GM12878 (cell line): ENCODE measurements around the gene COMMD1. TPM values are rescaled to one million over a fixed set of nuclear protein-coding genes. Genes with fewer than 3 reads are reported as not detected.

Experiments used
- ATF7 ChIP-seq: fragments of 450-650 bp; IDR thresholded peaks from 2 replicates; pipeline ENCODE4 v1.6.1; 2016; ENCODE audit warnings: low read depth, mild to moderate bottlenecking
- BHLHE40 ChIP-seq, 2 experiments: fragments of 450-650 bp in 1 of 2; IDR thresholded peaks; 2 replicates each; pipeline ENCODE4 v1.6.1; 2011 to 2017; ENCODE audit warnings: low read depth in 2 of 2, borderline replicate concordance in 1 of 2, improper control_type of control experiment in 1 of 2, low read length in 1 of 2, mild to moderate bottlenecking in 1 of 2
- BRCA1 ChIP-seq: IDR thresholded peaks from 2 replicates; pipeline ENCODE4 v1.6.1; 2011; ENCODE audit warnings: low read depth, low read length, improper control_type of control experiment
- CREM ChIP-seq: IDR thresholded peaks from 2 replicates; pipeline ENCODE4 v1.6.1; 2014; ENCODE audit warnings: antibody characterized with exemption, low read depth
- ESRRA ChIP-seq: IDR thresholded peaks from 2 replicates; pipeline ENCODE4 v1.6.1; 2012; ENCODE audit warnings: mild to moderate bottlenecking, low read length, improper control_type of control experiment
- FOS ChIP-seq: IDR thresholded peaks from 3 replicates; pipeline ENCODE4 v1.6.1; 2011; ENCODE audit warnings: borderline replicate concordance; ENCODE audit not compliant: insufficient read length; ENCODE audit errors: extremely low read depth
- HDAC6 ChIP-seq: fragments of 200-600 bp; sonication (generic); IDR thresholded peaks from one replicate; pipeline ENCODE4 v1.8.0; 2017; ENCODE audit warnings: antibody characterized with exemption; ENCODE audit not compliant: unreplicated experiment
- MTA2 ChIP-seq: fragments of 450-650 bp; IDR thresholded peaks from 2 replicates; pipeline ENCODE4 v1.6.1; 2016; ENCODE audit warnings: low read depth, mild to moderate bottlenecking, moderate library complexity
- MTA3 ChIP-seq: IDR thresholded peaks from 2 replicates; pipeline ENCODE4 v1.6.1; 2012; ENCODE audit warnings: low read length, inconsistent platforms, borderline replicate concordance
- MXI1 ChIP-seq: fragments of 150-350 bp; IDR thresholded peaks from 2 replicates; pipeline ENCODE4 v1.6.1; 2011; ENCODE audit warnings: low read depth, mild to moderate bottlenecking, inconsistent platforms, low read length, improper control_type of control experiment
- MYB ChIP-seq: fragments of 150-350 bp; IDR thresholded peaks from 2 replicates; pipeline ENCODE4 v1.6.1; 2014; ENCODE audit warnings: mild to moderate bottlenecking, low read depth, low read length, borderline replicate concordance
- NFXL1 ChIP-seq: fragments of 450-650 bp; IDR thresholded peaks from 2 replicates; pipeline ENCODE4 v1.6.1; 2017; ENCODE audit warnings: antibody characterized with exemption, mild to moderate bottlenecking, borderline replicate concordance
- NR2F1 ChIP-seq: fragments of 450-650 bp; conservative IDR thresholded peaks from 2 replicates; pipeline ENCODE4 v1.6.1; 2017; ENCODE audit warnings: mild to moderate bottlenecking
- NRF1 ChIP-seq: conservative IDR thresholded peaks from 2 replicates; pipeline ENCODE4 v1.6.1; 2011; ENCODE audit warnings: mild to moderate bottlenecking, low read depth, low read length, improper control_type of control experiment
- PAX5 ChIP-seq: IDR thresholded peaks from 2 replicates; pipeline ENCODE4 v1.6.1; 2011; ENCODE audit warnings: low read depth, low read length, borderline replicate concordance
- POU2F2 ChIP-seq: IDR thresholded peaks from 3 replicates; pipeline ENCODE4 v1.6.1; 2011; ENCODE audit warnings: low read depth, mild to moderate bottlenecking, low read length, borderline replicate concordance
- RAD21 ChIP-seq: IDR thresholded peaks from 2 replicates; pipeline ENCODE4 v1.6.1; 2011; ENCODE audit warnings: mild to moderate bottlenecking, low read depth, low read length, moderate library complexity; ENCODE audit not compliant: insufficient read depth
- RBBP5 ChIP-seq: fragments of 200-600 bp; sonication (generic); conservative IDR thresholded peaks from 2 replicates; pipeline ENCODE4 v1.6.1; 2016
- SMAD1 ChIP-seq: fragments of 450-650 bp; IDR thresholded peaks from 2 replicates; pipeline ENCODE4 v1.6.1; 2018; ENCODE audit warnings: mild to moderate bottlenecking, low read depth; ENCODE audit not compliant: partially characterized antibody
- SPI1 ChIP-seq: IDR thresholded peaks from 2 replicates; pipeline ENCODE4 v1.6.1; 2011; ENCODE audit warnings: low read depth, mild to moderate bottlenecking, low read length, moderate library complexity, borderline replicate concordance; ENCODE audit not compliant: insufficient read depth
- SUZ12 ChIP-seq: fragments of 200-600 bp; sonication (generic); IDR thresholded peaks from one replicate; pipeline ENCODE4 v1.6.1; 2018; ENCODE audit warnings: antibody characterized with exemption, mild to moderate bottlenecking; ENCODE audit not compliant: unreplicated experiment
- TCF12 ChIP-seq: IDR thresholded peaks from 2 replicates; pipeline ENCODE4 v1.6.1; 2011; ENCODE audit warnings: low read depth, mild to moderate bottlenecking, low read length
- WRNIP1 ChIP-seq: IDR thresholded peaks from 2 replicates; pipeline ENCODE4 v1.6.1; 2011; ENCODE audit warnings: low read depth, low read length, improper control_type of control experiment, borderline replicate concordance
- ZBED1 ChIP-seq: IDR thresholded peaks from 2 replicates; pipeline ENCODE4 v1.6.1; 2016; ENCODE audit warnings: borderline replicate concordance
- ZNF217 ChIP-seq: fragments of 450-650 bp; IDR thresholded peaks from 2 replicates; pipeline ENCODE4 v1.6.1; 2017; ENCODE audit warnings: antibody characterized with exemption, mild to moderate bottlenecking
- ZNF24 ChIP-seq: fragments of 450-650 bp; IDR thresholded peaks from 2 replicates; pipeline ENCODE4 v1.6.1; 2017; ENCODE audit warnings: antibody characterized with exemption, mild to moderate bottlenecking
- polyA plus RNA-seq, 11 experiments: library from polyadenylated mRNA; depleted of rRNA in 4 of 11; unstranded in 6 of 11; stranded (reverse) in 5 of 11; fragments of >200 nt; fragmentation: Nextera tagmentation in 4 of 11; fragmentation: Illumina TruSeq in 1 of 11; extraction: Ambion mirVana in 4 of 11; extraction: Trizol in 1 of 11; gene quantifications; 1 replicate in 1 of 11; 2 replicates in 10 of 11; pipeline versions ENCODE4 v1.2.1 to v1.2.3, GENCODE V29; 2011 to 2016; ENCODE audit warnings: inconsistent platforms in 2 of 11, missing spikeins in 2 of 11, low read depth in 1 of 11
- total RNA-seq, 4 experiments: library from RNA; depleted of rRNA in 3 of 4; stranded (reverse); fragments of >200 nt in 3 of 4; fragmentation: Illumina TruSeq in 1 of 4; extraction: Trizol in 1 of 4; gene quantifications; 2 replicates each; pipeline versions ENCODE4 v1.2.1 to v1.2.3, GENCODE V29; 2013 to 2021
- TF ChIP-seq, protein P1 (sequence below): fragments of 450-650 bp; IDR thresholded peaks from 2 replicates; pipeline ENCODE4 v1.6.1; 2017; ENCODE audit warnings: antibody characterized with exemption, mild to moderate bottlenecking, moderate library complexity
- TF ChIP-seq, protein P2 (sequence below): fragments of 450-650 bp; IDR thresholded peaks from 2 replicates; pipeline ENCODE4 v1.6.1; 2016; ENCODE audit warnings: mild to moderate bottlenecking

Gene COMMD1
- total and polyA plus RNA-seq, 10 of the 15 experiments (the other 5 are each of a cell fraction or from before 2014, with no cell fraction given) = 39.7 to 210 (median 53.7) TPM

DNA sequence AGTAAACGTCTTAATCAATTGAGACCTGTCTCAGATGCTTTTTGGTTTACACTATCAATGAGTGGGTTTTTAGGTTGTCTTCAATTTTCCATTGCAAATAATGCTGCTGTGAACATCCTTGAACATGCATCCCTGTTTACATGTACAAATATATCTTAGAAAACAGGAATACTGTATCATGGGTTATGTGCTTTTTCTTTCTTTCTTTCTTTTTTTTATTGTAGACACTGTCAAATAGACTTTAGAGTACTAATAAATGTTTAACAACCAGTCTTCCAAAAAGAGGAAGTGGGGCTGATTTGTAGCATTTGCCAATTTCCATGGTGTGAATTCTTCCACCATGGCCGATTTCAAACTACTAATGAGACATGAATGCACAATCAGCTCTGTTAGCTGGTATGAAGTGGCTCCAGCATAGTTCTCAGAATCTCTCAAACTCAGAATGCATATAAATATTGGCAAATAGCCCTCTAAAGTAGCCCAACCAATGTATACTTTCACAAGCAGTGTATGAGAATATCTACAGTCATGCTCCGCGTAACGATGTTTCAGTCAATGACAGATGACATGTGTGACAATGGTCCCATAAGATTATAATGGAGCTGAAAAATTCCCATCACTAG, 240.1 kb downstream of the COMMD1 start (continued):
- TF ChIP-seq, protein P1, sequence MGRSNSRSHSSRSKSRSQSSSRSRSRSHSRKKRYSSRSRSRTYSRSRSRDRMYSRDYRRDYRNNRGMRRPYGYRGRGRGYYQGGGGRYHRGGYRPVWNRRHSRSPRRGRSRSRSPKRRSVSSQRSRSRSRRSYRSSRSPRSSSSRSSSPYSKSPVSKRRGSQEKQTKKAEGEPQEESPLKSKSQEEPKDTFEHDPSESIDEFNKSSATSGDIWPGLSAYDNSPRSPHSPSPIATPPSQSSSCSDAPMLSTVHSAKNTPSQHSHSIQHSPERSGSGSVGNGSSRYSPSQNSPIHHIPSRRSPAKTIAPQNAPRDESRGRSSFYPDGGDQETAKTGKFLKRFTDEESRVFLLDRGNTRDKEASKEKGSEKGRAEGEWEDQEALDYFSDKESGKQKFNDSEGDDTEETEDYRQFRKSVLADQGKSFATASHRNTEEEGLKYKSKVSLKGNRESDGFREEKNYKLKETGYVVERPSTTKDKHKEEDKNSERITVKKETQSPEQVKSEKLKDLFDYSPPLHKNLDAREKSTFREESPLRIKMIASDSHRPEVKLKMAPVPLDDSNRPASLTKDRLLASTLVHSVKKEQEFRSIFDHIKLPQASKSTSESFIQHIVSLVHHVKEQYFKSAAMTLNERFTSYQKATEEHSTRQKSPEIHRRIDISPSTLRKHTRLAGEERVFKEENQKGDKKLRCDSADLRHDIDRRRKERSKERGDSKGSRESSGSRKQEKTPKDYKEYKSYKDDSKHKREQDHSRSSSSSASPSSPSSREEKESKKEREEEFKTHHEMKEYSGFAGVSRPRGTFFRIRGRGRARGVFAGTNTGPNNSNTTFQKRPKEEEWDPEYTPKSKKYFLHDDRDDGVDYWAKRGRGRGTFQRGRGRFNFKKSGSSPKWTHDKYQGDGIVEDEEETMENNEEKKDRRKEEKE = no peak
- TF ChIP-seq RBBP5 = no peak
- TF ChIP-seq HDAC6 = no peak
- TF ChIP-seq, protein P2, sequence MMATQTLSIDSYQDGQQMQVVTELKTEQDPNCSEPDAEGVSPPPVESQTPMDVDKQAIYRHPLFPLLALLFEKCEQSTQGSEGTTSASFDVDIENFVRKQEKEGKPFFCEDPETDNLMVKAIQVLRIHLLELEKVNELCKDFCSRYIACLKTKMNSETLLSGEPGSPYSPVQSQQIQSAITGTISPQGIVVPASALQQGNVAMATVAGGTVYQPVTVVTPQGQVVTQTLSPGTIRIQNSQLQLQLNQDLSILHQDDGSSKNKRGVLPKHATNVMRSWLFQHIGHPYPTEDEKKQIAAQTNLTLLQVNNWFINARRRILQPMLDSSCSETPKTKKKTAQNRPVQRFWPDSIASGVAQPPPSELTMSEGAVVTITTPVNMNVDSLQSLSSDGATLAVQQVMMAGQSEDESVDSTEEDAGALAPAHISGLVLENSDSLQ = peak; percentile 76; the same call in 1 of the 2 replicates
- no peak; the same call in none of the 2 replicates for TF ChIP-seq ATF7
- no peak for TF ChIP-seq SUZ12
- TF ChIP-seq ESRRA = no peak
- TF ChIP-seq ZNF24 = 0 out of 2 replicates have a peak, but pooled peaks have one; percentile 32
- TF ChIP-seq MXI1 = no peak
- TF ChIP-seq RAD21 = 0 out of 2 replicates have a peak, but pooled peaks have one; percentile 18
- no peak for TF ChIP-seq ZNF217
- TF ChIP-seq MYB = no peak
- 0 out of 2 replicates have a peak, but pooled peaks have one; percentile 15 for TF ChIP-seq ZBED1
- no peak for TF ChIP-seq MTA3
- TF ChIP-seq BRCA1 = no peak
- peak; percentile 25; the same call in 1 of the 2 replicates for TF ChIP-seq TCF12
- no peak for TF ChIP-seq NR2F1
- no peak for TF ChIP-seq FOS
- TF ChIP-seq BHLHE40 (IDR thresholded peaks at IDR 0.05; ENCODE audit: borderline replicate concordance in 1 of 2, low read depth in 2 of 2, low read length in 1 of 2) = no peak; a peak in 1 of 4 replicates
- peak; percentile 84 for TF ChIP-seq SMAD1
- TF ChIP-seq MTA2 = peak; percentile 90
- no peak for TF ChIP-seq NFXL1
- TF ChIP-seq WRNIP1 = no peak
- peak; percentile 100 for TF ChIP-seq SPI1
- TF ChIP-seq CREM = 0 out of 2 replicates have a peak, but pooled peaks have one; percentile 23
- TF ChIP-seq POU2F2 = peak; percentile 39; the same call in 1 of the 3 replicates
- no peak for TF ChIP-seq NRF1
- no peak; the same call in 1 of the 2 replicates for TF ChIP-seq PAX5
